NCI-H774 (cell line): ENCODE data around the gene DYSF.
A peak's percentile ranks its signal among the peaks of the same experiment; 100 is the strongest.

Source experiments
- DNase-seq: peaks from one replicate; lab custom pipeline; 2025; lab: John Stamatoyannopoulos, UW

The DYSF gene

DNA sequence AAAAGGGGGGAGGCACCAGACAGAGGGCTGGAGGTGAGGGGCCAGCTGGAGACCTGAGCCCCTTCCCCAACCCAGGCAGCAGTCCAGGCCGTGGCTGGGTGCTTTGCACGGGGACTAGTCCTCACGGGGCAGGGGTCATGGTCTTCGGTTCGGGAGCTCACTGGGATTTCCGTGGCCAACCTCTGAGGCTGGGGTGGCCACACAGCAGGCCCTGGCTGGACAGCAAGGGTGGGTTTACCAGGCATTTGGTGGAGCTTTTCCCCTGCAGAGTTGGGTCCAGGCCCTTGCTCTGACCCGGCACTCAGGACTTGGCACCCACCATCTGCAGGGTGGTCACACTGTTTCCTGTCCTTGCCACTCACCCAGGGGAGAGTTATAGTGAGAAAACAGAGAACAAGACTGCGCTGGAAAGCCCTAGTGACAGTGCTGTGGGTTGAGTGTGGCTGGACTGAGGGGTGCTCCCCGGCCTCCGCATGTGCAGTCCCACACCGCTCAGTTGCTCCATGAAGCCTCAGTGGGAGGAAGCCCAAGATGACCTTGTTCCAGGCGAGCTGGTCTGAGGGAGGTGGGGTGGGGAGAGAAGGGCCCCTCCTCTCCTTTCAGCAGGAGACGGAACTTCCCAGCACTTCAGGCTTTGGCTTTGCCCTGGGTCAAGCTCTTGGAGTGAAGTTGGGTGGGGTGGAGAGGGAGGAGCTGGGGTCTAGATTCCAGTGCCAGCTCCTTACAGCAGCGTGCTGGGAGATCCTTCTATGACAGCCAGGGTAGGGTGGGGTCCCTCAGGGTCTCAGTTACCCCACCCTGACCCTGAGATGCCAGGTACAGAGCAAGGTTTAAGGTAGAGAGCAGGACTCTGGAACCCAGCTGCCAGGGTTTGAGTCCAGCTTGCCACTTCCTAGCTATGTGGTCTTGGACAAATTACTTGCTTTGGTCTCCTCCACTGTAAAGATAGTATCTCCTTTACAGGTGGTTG, 219.8 kb downstream of the DYSF start:
- DNase-seq, result no peak

- no peak for DNase-seq
Observed at GRCh38 chr2:71674158-71674851, 220.9 kb downstream of the DYSF start.

GRCh38 chr2:71675296-71675695, 221.9 kb downstream of the DYSF start:
- DNase-seq, result peak; percentile 6

GRCh38 chr2:71678874-71679273, 225.5 kb downstream of the DYSF start:
- no peak for DNase-seq

- peak; percentile 5 for DNase-seq
Observed at GRCh38 chr2:71679491-71679890, 226.1 kb downstream of the DYSF start.

DNA sequence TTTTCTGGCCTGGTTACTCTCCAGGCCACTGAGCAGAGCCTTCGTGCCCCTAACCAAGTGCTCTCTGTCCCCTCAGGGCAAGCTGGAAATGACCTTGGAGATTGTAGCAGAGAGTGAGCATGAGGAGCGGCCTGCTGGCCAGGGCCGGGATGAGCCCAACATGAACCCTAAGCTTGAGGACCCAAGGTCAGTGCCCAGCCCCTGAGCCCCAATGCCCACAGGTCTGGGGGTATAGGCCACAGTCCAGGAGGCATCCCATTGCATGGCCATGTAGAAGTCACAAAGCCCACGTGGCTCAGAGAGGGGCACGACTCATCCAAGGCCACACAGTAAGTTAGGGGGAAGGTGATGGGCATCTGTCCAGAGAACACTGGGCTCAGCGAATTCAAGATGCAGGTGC, 227.6 kb downstream of the DYSF start:
- no peak for DNase-seq

GRCh38 chr2:71681626-71682025, 228.3 kb downstream of the DYSF start:
- no peak for DNase-seq

GRCh38 chr2:71682341-71682740, 229.0 kb downstream of the DYSF start:
- DNase-seq, result no peak

DNA sequence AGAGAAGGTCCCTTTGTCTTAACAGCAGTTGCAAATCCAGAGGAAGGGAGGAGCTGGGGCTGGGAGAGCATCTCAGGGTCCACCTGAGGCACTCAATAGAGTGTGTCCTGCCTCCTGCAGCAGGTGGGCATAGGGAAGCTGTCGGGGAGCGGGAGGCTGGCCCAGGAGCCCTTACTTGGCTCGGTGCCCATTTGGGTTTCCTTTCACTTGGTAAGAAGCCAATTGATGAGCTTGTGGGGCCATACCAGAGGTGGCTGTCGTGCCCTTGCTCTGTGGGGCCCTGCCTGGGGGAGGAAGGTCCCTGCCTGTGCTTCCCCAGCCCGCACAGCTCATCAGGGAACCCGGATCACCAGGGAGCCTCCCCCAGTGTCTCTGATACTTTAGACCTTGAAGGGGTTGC, 229.7 kb downstream of the DYSF start:
- DNase-seq, result no peak

DNA sequence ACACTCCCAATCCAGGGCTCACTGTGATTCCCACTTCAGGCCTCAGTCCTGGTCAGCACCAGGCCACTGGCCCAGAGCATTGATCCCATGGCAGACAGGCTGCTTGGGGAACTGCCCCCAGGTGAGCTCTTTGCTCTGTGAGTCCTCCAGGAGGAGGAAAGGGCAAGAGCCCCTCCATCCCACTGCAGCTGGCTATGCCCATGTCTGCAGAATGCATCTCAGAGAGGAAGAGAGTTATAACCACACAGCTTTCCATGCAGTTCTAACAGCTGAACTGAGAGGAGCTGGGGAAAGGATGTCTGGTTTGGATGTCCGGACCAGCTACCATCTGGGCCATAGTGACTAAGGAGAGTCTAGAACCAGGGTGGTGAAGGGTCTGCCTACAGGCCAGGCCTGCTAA, 230.3 kb downstream of the DYSF start:
- DNase-seq, result no peak

DNA sequence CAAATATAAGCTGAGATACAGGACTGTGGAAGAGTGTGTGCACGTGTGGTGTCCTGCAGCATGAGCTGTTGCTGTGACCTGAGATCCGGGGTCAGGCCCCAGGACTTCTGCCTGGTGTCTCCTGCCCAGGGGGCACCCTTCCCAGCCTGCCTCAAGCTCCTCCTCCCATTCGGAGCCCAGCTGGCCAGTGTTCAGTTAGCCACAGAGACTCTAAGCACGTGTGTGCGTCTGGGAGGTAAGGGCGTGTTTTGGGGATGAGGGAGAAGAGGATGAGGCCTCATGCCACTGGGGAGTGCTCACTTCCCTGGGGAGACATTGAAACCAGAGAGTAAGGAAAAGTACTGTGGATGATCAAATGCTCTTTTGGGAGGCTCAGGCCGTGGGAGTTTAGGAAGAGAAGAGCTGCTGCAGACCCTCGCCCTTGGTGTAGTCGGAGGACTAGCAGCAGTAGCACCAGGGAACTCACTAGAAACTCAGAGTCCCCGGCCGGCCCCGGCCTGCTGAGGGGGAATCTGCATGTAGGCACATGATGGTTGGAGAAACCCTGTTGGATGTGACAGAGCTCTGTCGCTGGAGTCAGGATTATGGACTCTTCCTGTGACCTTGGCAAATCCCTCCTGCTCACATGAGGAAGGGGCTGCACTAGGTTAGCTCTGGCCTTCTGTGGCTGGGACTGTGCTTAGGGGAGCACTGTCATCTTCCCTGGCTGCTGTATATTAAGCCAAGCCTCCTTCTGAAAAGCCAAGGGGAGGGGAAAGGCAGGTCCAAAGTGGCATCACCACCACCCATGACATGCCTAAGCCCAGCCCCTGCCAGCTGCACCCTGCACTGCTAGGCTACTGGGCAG, 231.1 kb downstream of the DYSF start:
- DNase-seq, result no peak

DNA sequence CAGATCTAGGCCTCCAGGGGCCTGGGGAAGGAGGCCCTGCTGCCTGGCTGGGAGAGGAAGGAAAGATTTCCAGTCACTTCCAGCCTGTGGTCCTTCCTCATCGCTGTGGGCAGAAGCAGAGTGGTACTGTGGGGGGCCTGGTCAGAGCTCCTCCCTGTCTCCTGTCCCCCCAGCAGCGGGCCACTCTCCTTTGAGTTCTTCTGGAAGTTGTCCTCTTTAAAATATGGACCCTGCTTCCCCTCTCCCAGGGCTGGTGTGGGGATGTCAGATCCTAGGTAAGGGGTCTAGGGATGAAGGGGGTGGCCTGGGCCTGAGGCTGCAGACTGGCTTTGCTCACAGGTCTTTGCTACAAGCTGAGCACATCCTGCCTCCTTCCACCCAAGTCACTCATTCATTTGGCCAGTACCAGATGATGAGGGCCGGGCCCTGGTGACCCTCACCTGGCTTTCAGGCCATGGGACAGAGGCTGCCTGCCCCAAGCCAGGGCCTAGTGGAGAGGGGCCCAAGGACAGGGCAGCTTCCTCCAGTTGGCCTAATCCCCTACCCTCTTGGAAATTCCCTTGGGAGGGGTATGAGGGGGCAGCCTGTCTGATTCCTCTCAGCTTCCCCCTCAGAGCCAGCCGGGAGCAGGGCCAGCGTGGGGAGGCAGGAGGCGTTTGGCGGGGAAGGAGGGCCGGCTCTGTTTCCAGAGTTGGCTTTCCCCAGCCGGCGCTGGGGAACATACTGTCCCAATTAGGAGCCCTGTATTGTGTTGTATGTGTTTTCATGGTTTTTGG, 231.9 kb downstream of the DYSF start:
- no peak for DNase-seq

- DNase-seq, result no peak
Observed at GRCh38 chr2:71685941-71686611, 232.7 kb downstream of the DYSF start.

- no peak for DNase-seq
Observed at GRCh38 chr2:71686781-71687180, 233.4 kb downstream of the DYSF start.

DNA sequence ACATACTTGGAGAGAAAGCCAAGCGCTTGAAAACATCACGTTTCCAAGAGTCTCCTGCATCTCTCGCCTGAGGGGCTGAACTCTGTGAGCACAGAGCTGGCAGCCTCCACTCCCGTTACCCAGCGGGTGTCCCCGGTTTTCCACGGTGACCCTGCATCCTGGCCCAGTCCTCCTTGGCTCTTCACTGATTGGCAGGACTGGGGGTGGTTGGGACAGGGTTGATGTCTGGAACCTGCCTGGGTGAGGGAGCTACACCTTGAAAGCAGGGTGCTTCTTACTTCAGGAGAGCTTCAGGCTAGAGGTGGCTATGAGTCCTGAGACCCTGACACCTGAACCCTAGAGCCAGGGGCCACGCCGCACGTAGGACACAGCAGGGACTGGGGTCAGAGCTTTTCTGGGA, 234.1 kb downstream of the DYSF start:
- no peak for DNase-seq

- DNase-seq, result no peak
Observed at GRCh38 chr2:71688530-71688929, 235.2 kb downstream of the DYSF start.

DNA sequence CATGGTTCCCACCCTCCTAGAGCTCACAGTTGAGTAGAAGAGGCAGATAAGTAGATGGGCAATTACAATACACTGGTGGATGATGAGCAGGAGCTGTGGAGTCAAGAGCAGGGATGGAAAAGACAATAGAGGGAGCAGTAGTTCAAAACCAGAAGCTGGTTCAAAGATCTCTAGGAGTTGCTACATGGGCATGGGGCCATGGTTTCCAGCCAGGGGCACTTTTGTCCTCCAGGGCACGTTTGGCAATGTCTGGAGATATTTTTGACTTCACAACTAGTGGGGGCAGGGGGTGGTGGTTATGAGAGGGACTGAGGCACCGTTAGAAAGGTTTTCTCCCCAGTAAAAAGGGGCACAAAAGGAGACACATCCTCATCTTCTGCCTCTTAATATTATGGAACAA, 236.0 kb downstream of the DYSF start:
- no peak for DNase-seq

- no peak for DNase-seq
Observed at GRCh38 chr2:71689968-71690834, 236.8 kb downstream of the DYSF start.

- DNase-seq, result no peak
Observed at GRCh38 chr2:71690876-71691475, 237.6 kb downstream of the DYSF start.
